HepG2 (cell line): ENCODE data around the gene TSEN34. TPM values are rescaled to one million over a fixed set of nuclear protein-coding genes. Genes with fewer than 3 reads are reported as not detected.

Source experiments
- E2F5 ChIP-seq: sonication (generic); formaldehyde crosslinking; conservative IDR thresholded peaks from 2 replicates; pipeline ENCODE4 v1.4.0; 2020; ENCODE audit warnings: missing genetic modification reagents
- EED ChIP-seq: sonication (generic); formaldehyde crosslinking; IDR thresholded peaks from 2 replicates; pipeline ENCODE4 v1.5.0; 2020; ENCODE audit warnings: mild to moderate bottlenecking, missing genetic modification reagents
- FIP1L1 ChIP-seq: fragments of 200-400 bp; formaldehyde crosslinking; IDR thresholded peaks from 2 replicates; pipeline ENCODE4 v1.6.1; 2018; ENCODE audit warnings: low read depth, mild to moderate bottlenecking, low read length, moderate library complexity, borderline replicate concordance; ENCODE audit not compliant: insufficient read depth
- FOXC1 ChIP-seq: sonication (generic); formaldehyde crosslinking; IDR thresholded peaks from 2 replicates; pipeline ENCODE4 v1.8.0; 2022; ENCODE audit warnings: mild to moderate bottlenecking, missing genetic modification reagents, borderline replicate concordance
- GATAD1 ChIP-seq: IDR thresholded peaks from 2 replicates; pipeline ENCODE4 v1.6.1; 2016; ENCODE audit warnings: missing genetic modification reagents, missing compliant biosample characterization
- HCFC1 ChIP-seq: fragments of 150-350 bp; IDR thresholded peaks from 2 replicates; pipeline ENCODE4 v1.6.1; 2014; ENCODE audit warnings: low read depth, low read length
- HDAC1 ChIP-seq: sonication (generic); formaldehyde crosslinking; IDR thresholded peaks from 2 replicates; pipeline ENCODE4 v1.5.1; 2020; ENCODE audit warnings: mild to moderate bottlenecking, missing genetic modification reagents
- HNF1A ChIP-seq, 2 experiments: sonication (generic) in 1 of 2; formaldehyde crosslinking in 1 of 2; IDR thresholded peaks; 2 replicates each; pipeline versions ENCODE4 v1.4.0 to v1.6.1; 2016 to 2020; ENCODE audit warnings: borderline replicate concordance in 1 of 2, low read depth in 1 of 2, mild to moderate bottlenecking in 1 of 2, missing genetic modification reagents in 1 of 2
- HNRNPLL ChIP-seq: fragments of 200-400 bp; formaldehyde crosslinking; IDR thresholded peaks from 2 replicates; pipeline ENCODE4 v1.6.1; 2017; ENCODE audit warnings: mild to moderate bottlenecking, low read depth, low read length; ENCODE audit not compliant: poor library complexity, severe bottlenecking
- LCORL ChIP-seq, 2 experiments: fragments of 450-650 bp in 1 of 2; sonication (generic) in 1 of 2; formaldehyde crosslinking in 1 of 2; IDR thresholded peaks; 2 replicates each; pipeline versions ENCODE4 v1.5.0 to v1.6.1; 2017 to 2020; ENCODE audit warnings: antibody characterized with exemption in 1 of 2, missing genetic modification reagents in 1 of 2
- NFATC3 ChIP-seq: sonication (generic); formaldehyde crosslinking; IDR thresholded peaks from 2 replicates; pipeline ENCODE4 v1.5.1; 2020; ENCODE audit warnings: mild to moderate bottlenecking, missing genetic modification reagents
- SPEN ChIP-seq: sonication (generic); formaldehyde crosslinking; IDR thresholded peaks from 2 replicates; pipeline ENCODE4 v1.5.1; 2020; ENCODE audit warnings: low read depth, mild to moderate bottlenecking, missing genetic modification reagents
- SYNCRIP ChIP-seq: fragments of 200-400 bp; formaldehyde crosslinking; IDR thresholded peaks from 2 replicates; pipeline ENCODE4 v1.6.1; 2018; ENCODE audit warnings: mild to moderate bottlenecking, low read depth, low read length; ENCODE audit not compliant: insufficient read depth
- ZBTB14 ChIP-seq: sonication (generic); formaldehyde crosslinking; IDR thresholded peaks from 2 replicates; pipeline ENCODE4 v1.4.0; 2020; ENCODE audit warnings: missing genetic modification reagents
- ZBTB2 ChIP-seq: sonication (generic); formaldehyde crosslinking; IDR thresholded peaks from 2 replicates; pipeline ENCODE4 v1.8.0; 2022; ENCODE audit warnings: low read depth, missing genetic modification reagents
- ZBTB20 ChIP-seq: sonication (generic); formaldehyde crosslinking; IDR thresholded peaks from 2 replicates; pipeline ENCODE4 v1.8.1; 2023; ENCODE audit warnings: missing genetic modification reagents, low read depth, mild to moderate bottlenecking, borderline replicate concordance
- ZNF121 ChIP-seq: sonication (generic); formaldehyde crosslinking; IDR thresholded peaks from 2 replicates; pipeline ENCODE4 v1.5.0; 2020; ENCODE audit warnings: mild to moderate bottlenecking, missing genetic modification reagents
- ZNF510 ChIP-seq: sonication (generic); formaldehyde crosslinking; IDR thresholded peaks from 2 replicates; pipeline ENCODE4 v1.4.0; 2020; ENCODE audit warnings: low read depth, mild to moderate bottlenecking, missing genetic modification reagents
- ZNF543 ChIP-seq: sonication (generic); formaldehyde crosslinking; IDR thresholded peaks from 2 replicates; pipeline ENCODE4 v1.4.0; 2020; ENCODE audit warnings: mild to moderate bottlenecking, missing genetic modification reagents
- ZNF563 ChIP-seq: sonication (generic); formaldehyde crosslinking; IDR thresholded peaks from 2 replicates; pipeline ENCODE4 v1.8.0; 2022; ENCODE audit warnings: mild to moderate bottlenecking, moderate library complexity, missing genetic modification reagents
- ZNF883 ChIP-seq: sonication (generic); formaldehyde crosslinking; IDR thresholded peaks from 2 replicates; pipeline ENCODE4 v1.5.1; 2020; ENCODE audit warnings: mild to moderate bottlenecking, missing genetic modification reagents; ENCODE audit errors: not compliant biosample characterization
- polyA plus RNA-seq, 8 experiments: library from polyadenylated mRNA; depleted of rRNA in 3 of 8; stranded (reverse) in 7 of 8; unstranded in 1 of 8; fragments of >200 nt; fragmentation: Illumina TruSeq in 4 of 8; extraction: Trizol in 4 of 8; gene quantifications; 2 replicates each; pipeline versions ENCODE4 v1.2.1 to v1.2.3, GENCODE V29; 2011 to 2016; ENCODE audit warnings: low read depth in 4 of 8, missing spikeins in 1 of 8, mixed read lengths in 1 of 8; ENCODE audit not compliant: insufficient read depth in 1 of 8
- total RNA-seq, 5 experiments: library from RNA; depleted of rRNA; stranded (reverse); fragments of >200 nt; fragmentation: Illumina TruSeq; extraction: Trizol; gene quantifications; 2 replicates each; pipeline ENCODE4 v1.2.3, GENCODE V29; 2016; ENCODE audit warnings: low read depth in 1 of 5

Gene TSEN34
- total and polyA plus RNA-seq, 2 of the 13 experiments (the other 11 are each of a cell fraction or from before 2014, with no cell fraction given): 55.1 to 65.4 TPM

GRCh38 chr19:54189145-54189734 lies 1.9 kb upstream of the TSEN34 start, which contains the start of gene MBOAT7 (continued):
- TF ChIP-seq FIP1L1 (no peak), HDAC1 (CRISPR knock-in tag) (peak; percentile 73), SPEN (CRISPR knock-in tag) (peak; percentile 69), NFATC3 (CRISPR knock-in tag) (no peak), ZBTB14 (CRISPR knock-in tag) (peak; percentile 69; the same call in 1 of the 2 replicates), ZNF563 (CRISPR knock-in tag) (peak; percentile 63), ZBTB20 (0 out of 2 replicates have a peak, but pooled peaks have one; percentile 5), LCORL (IDR thresholded peaks at IDR 0.05) (no peak), LCORL (CRISPR knock-in tag; IDR thresholded peaks at IDR 0.05) (no peak; the same call in 1 of the 2 replicates), ZNF510 (0 out of 2 replicates have a peak, but pooled peaks have one; percentile 47), ZNF121 (peak; percentile 47; the same call in 1 of the 2 replicates), EED (CRISPR knock-in tag) (no peak), ZNF543 (CRISPR knock-in tag) (peak; percentile 82; the same call in 1 of the 2 replicates), E2F5 (CRISPR knock-in tag) (no peak), SYNCRIP (no peak), HNRNPLL (no peak), ZBTB2 (CRISPR knock-in tag) (0 out of 2 replicates have a peak, but pooled peaks have one; percentile 16), ZNF883 (CRISPR knock-in tag) (peak; percentile 65), GATAD1 (no peak; the same call in 1 of the 2 replicates), FOXC1 (CRISPR knock-in tag) (peak; percentile 17; the same call in 1 of the 2 replicates), HCFC1 (0 out of 2 replicates have a peak, but pooled peaks have one; percentile 23), HNF1A (IDR thresholded peaks at IDR 0.05; ENCODE audit: low read depth) (no peak), HNF1A (CRISPR knock-in tag; IDR thresholded peaks at IDR 0.05; ENCODE audit: borderline replicate concordance) (no peak)
